OCI-LY3 (cell line): ENCODE results near the gene COX5B.
"Not testable (repeated sequence)": the region's sequence is repeated elsewhere in the genome, so short reads cannot be mapped to it uniquely, and the experiment has no call there.

ENCODE experiments used
- H2AFZ ChIP-seq: fragments of 200-600, 300-600 bp; shearing (Covaris generic); 2 replicates; pipeline ENCODE4 v1.6.0; 2014; ENCODE audit warnings: antibody characterized with exemption, low read depth, low read length
- H3K27ac ChIP-seq: fragments of 200-600, 300-600 bp; sonication (generic); 2 replicates; pipeline ENCODE4 v1.5.1; 2014; ENCODE audit warnings: mild to moderate bottlenecking, low read length, moderate library complexity, mixed read lengths
- H3K27me3 ChIP-seq: fragments of 200-600, 300-600 bp; sonication (generic); 2 replicates; pipeline ENCODE4 v1.6.1; 2014; ENCODE audit warnings: low read depth, low read length, mixed read lengths
- H3K36me3 ChIP-seq: fragments of 200-600, 300-600 bp; sonication (generic); replicated peaks from 2 replicates; pipeline ENCODE3; 2014; ENCODE audit warnings: low read depth, low read length, mixed read lengths
- H3K4me1 ChIP-seq: fragments of 300-600, 200-600 bp; sonication (generic); 2 replicates; pipeline ENCODE4 v1.6.1; 2014; ENCODE audit warnings: low read length, mixed read lengths
- H3K4me2 ChIP-seq: fragments of 200-600, 300-600 bp; sonication (generic); 2 replicates; pipeline ENCODE4 v1.6.1; 2014; ENCODE audit warnings: low read length, mixed read lengths
- H3K4me3 ChIP-seq: fragments of 300-600, 200-600 bp; sonication (generic); 2 replicates; pipeline ENCODE4 v1.5.1; 2014; ENCODE audit warnings: antibody characterized with exemption, mild to moderate bottlenecking, low read length, moderate library complexity
- H3K79me2 ChIP-seq: fragments of 300-600, 200-600 bp; shearing (Covaris generic); 2 replicates; pipeline ENCODE4 v1.6.1; 2014; ENCODE audit warnings: mild to moderate bottlenecking, low read length, mixed read lengths
- H3K9ac ChIP-seq: fragments of 300-600, 200-600 bp; shearing (Covaris generic); 2 replicates; pipeline ENCODE4 v1.6.0; 2014; ENCODE audit warnings: mild to moderate bottlenecking, low read length, moderate library complexity
- H3K9me3 ChIP-seq: fragments of 200-600, 300-600 bp; shearing (Covaris generic); 2 replicates; pipeline ENCODE4 v1.6.1; 2014; ENCODE audit warnings: low read length, mixed read lengths; ENCODE audit not compliant: insufficient read depth
- H4K20me1 ChIP-seq: fragments of 200-600, 300-600 bp; sonication (generic); 2 replicates; pipeline ENCODE4 v1.6.1; 2016; ENCODE audit warnings: low read length, mixed read lengths; ENCODE audit not compliant: insufficient read depth
- CTCF ChIP-seq: fragments of 200-600, 300-600 bp; sonication (generic); IDR thresholded peaks from 2 replicates; pipeline ENCODE4 v1.5.1; 2014; ENCODE audit warnings: antibody characterized with exemption, low read length, low read depth
- EZH2phosphoT487 ChIP-seq: fragments of 200-600 bp; shearing (Covaris generic); IDR thresholded peaks from 2 replicates; pipeline ENCODE4 v1.6.1; 2018; ENCODE audit warnings: antibody characterized with exemption, mixed run types, low read depth

The COX5B gene

GRCh38 chr2:97617911-97618310 lies 28.0 kb upstream of the COX5B start:
- H3K9me3 ChIP-seq = no peaks in the 10 kb centered on the region
- no peak overlapping the region for H3K4me2 ChIP-seq
- no peaks in the 10 kb centered on the region for H3K36me3 ChIP-seq
- H3K9ac ChIP-seq = no peak overlapping the region
- no peak overlapping the region for H3K27ac ChIP-seq
- TF ChIP-seq EZH2phosphoT487 (no peak), CTCF (no peak)
- H3K27me3 ChIP-seq = no peaks in the 10 kb centered on the region
- H2AFZ ChIP-seq = no peak overlapping the region
- no peaks in the 10 kb centered on the region for H4K20me1 ChIP-seq
- H3K79me2 ChIP-seq = no peaks in the 10 kb centered on the region
- H3K4me1 ChIP-seq = no peaks in the 10 kb centered on the region
- H3K4me3 ChIP-seq = no peak overlapping the region

GRCh38 chr2:97618939-97619827 lies 26.7 kb upstream of the COX5B start:
- not testable (repeated sequence) for H3K9me3 ChIP-seq, H3K27ac ChIP-seq, H3K27me3 ChIP-seq, H3K4me1 ChIP-seq, H3K36me3 ChIP-seq, H4K20me1 ChIP-seq, H3K9ac ChIP-seq, H3K79me2 ChIP-seq, H3K4me2 ChIP-seq, H2AFZ ChIP-seq, H3K4me3 ChIP-seq

- not testable (repeated sequence) for H3K36me3 ChIP-seq, H3K9ac ChIP-seq, H3K4me2 ChIP-seq
These were observed 25.4 kb upstream of the COX5B start for GRCh38 chr2:97620492-97620891.

GRCh38 chr2:97622976-97623375 lies 22.9 kb upstream of the COX5B start:
- not testable (repeated sequence) for H3K4me2 ChIP-seq, H3K27me3 ChIP-seq, H3K4me1 ChIP-seq, H3K4me3 ChIP-seq, H4K20me1 ChIP-seq, H3K9me3 ChIP-seq, H3K27ac ChIP-seq, H2AFZ ChIP-seq, H3K9ac ChIP-seq, H3K79me2 ChIP-seq, H3K36me3 ChIP-seq

More at GRCh38 chr2:97620492-97620891, 25.4 kb upstream of the COX5B start:
- H2AFZ ChIP-seq, H3K9me3 ChIP-seq, H4K20me1 ChIP-seq, H3K79me2 ChIP-seq, H3K27ac ChIP-seq, H3K4me1 ChIP-seq, H3K4me3 ChIP-seq, H3K27me3 ChIP-seq: not testable (repeated sequence)

GRCh38 chr2:97625354-97626048 lies 20.4 kb upstream of the COX5B start:
- H3K27me3 ChIP-seq, H3K36me3 ChIP-seq, H4K20me1 ChIP-seq, H3K79me2 ChIP-seq, H3K27ac ChIP-seq, H3K9me3 ChIP-seq, H2AFZ ChIP-seq, H3K9ac ChIP-seq, H3K4me1 ChIP-seq, H3K4me3 ChIP-seq, H3K4me2 ChIP-seq: not testable (repeated sequence)

GRCh38 chr2:97626049-97626430 lies 19.8 kb upstream of the COX5B start:
- not testable (repeated sequence) for H3K4me3 ChIP-seq, H3K4me2 ChIP-seq

More at GRCh38 chr2:97626049-97626430, 19.8 kb upstream of the COX5B start:
- not testable (repeated sequence) for H3K79me2 ChIP-seq, H3K36me3 ChIP-seq, H4K20me1 ChIP-seq, H3K9me3 ChIP-seq, H3K27ac ChIP-seq, H2AFZ ChIP-seq, H3K4me1 ChIP-seq, H3K9ac ChIP-seq, H3K27me3 ChIP-seq
